GM12878 (cell line): ENCODE measurements around the gene ME3. TPM values are rescaled to one million over a fixed set of nuclear protein-coding genes. Genes with fewer than 3 reads are reported as not detected.
"Not testable (repeated sequence)": the region's sequence is repeated elsewhere in the genome, so short reads cannot be mapped to it uniquely, and the experiment has no call there.

ENCODE experiments used
- ATAC-seq: fragments of 200-7000 bp; cut with Tn5 transposase; 3 replicates; pipeline ENCODE4 v1.9.1; 2020; ENCODE audit warnings: mild to moderate bottlenecking, moderate library complexity
- BruUV-seq: library from RNA; stranded (reverse); fragments of 400-500 nt; replicated peaks from 2 replicates; lab custom pipeline; 2021; lab: Mats Ljungman, UMichigan
- CTCF ChIA-PET: fragments of 300-600 bp; sonication (Branson Sonifier 250); formaldehyde crosslinking; extraction: SDS; loops from one replicate; lab custom pipeline; 2021; ENCODE audit warnings: inconsistent platforms; lab: Yijun Ruan, JAX
- POLR2A ChIA-PET: fragments of 350-600 bp; formaldehyde crosslinking; extraction: SDS; loops from one replicate; lab custom pipeline; 2021; ENCODE audit warnings: inconsistent platforms; lab: Charles Lee
- RAD21 ChIA-PET: fragments of 300-600 bp; sonication (Branson Sonifier 250); formaldehyde crosslinking; loops from one replicate; lab custom pipeline; 2023; ENCODE audit warnings: antibody characterized with exemption; ENCODE audit not compliant: unreplicated experiment; lab: Charles Lee
- SMC1A ChIA-PET: fragments of 300-600 bp; sonication (Branson Sonifier 250); formaldehyde crosslinking; loops from one replicate; lab custom pipeline; 2023; ENCODE audit not compliant: unreplicated experiment, uncharacterized antibody; lab: Charles Lee
- DNase-seq: peaks from one replicate; pipeline ENCODE4 v3.0.0-alpha.2; 2011; ENCODE audit warnings: low read depth, low spot score
- FAIRE-seq: peaks from 3 replicates; lab custom pipeline; 2011; peaks lifted over from hg19 to GRCh38; lab: Jason Lieb, UNC
- H2AFZ ChIP-seq: 2 replicates; pipeline ENCODE4 v1.6.0; 2011; ENCODE audit warnings: low read depth, low read length, control low read depth; ENCODE audit not compliant: control insufficient read depth
- H3K27ac ChIP-seq: 2 replicates; pipeline ENCODE4 v1.5.1; 2011; ENCODE audit warnings: control low read depth; ENCODE audit not compliant: control insufficient read depth, insufficient read depth
- H3K27me3 ChIP-seq, 2 experiments: replicated peaks in 1 of 2; 2 replicates each; pipeline versions ENCODE4 v1.6.0 to v1.6.1; 2011; ENCODE audit warnings: low read length in 1 of 2; ENCODE audit not compliant: control insufficient read depth in 2 of 2, insufficient read depth in 2 of 2
- H3K36me3 ChIP-seq, 2 experiments: 2 replicates each; pipeline ENCODE4 v1.5.1; 2011; ENCODE audit warnings: low read length in 1 of 2; ENCODE audit not compliant: control insufficient read depth in 2 of 2, insufficient read depth in 2 of 2
- H3K4me1 ChIP-seq: 2 replicates; pipeline ENCODE4 v1.6.1; 2011; ENCODE audit warnings: mild to moderate bottlenecking, low read length, moderate library complexity, mixed read lengths; ENCODE audit not compliant: control insufficient read depth, insufficient read depth
- H3K4me2 ChIP-seq: 2 replicates; pipeline ENCODE4 v1.6.0; 2011; ENCODE audit warnings: control low read depth; ENCODE audit not compliant: control insufficient read depth, insufficient read depth
- H3K4me3 ChIP-seq: fragments of 200-600 bp; sonication (generic); 2 replicates; pipeline ENCODE4 v1.5.1; 2016
- H3K79me2 ChIP-seq: 2 replicates; pipeline ENCODE4 v1.6.0; 2011; ENCODE audit warnings: low read length; ENCODE audit not compliant: control insufficient read depth, insufficient read depth
- H3K9ac ChIP-seq: 2 replicates; pipeline ENCODE4 v1.8.0; 2011; ENCODE audit warnings: low read length, control low read depth, mixed read lengths; ENCODE audit not compliant: control insufficient read depth, insufficient read depth
- H3K9me3 ChIP-seq: replicated peaks from 3 replicates; pipeline ENCODE4 v1.5.1; 2011; ENCODE audit warnings: mild to moderate bottlenecking, low read length; ENCODE audit not compliant: control insufficient read depth, insufficient read depth
- H4K20me1 ChIP-seq: 2 replicates; pipeline ENCODE4 v1.6.0; 2011; ENCODE audit not compliant: control insufficient read depth, insufficient read depth
- CEBPB ChIP-seq, 2 experiments: fragments of 150-350 bp in 1 of 2; IDR thresholded peaks; 2 replicates each; pipeline ENCODE4 v1.6.1; 2012 to 2014; ENCODE audit warnings: low read depth in 2 of 2, low read length in 2 of 2, borderline replicate concordance in 1 of 2, inconsistent platforms in 1 of 2
- EED ChIP-seq: sonication (generic); IDR thresholded peaks from 2 replicates; pipeline ENCODE4 v1.6.1; 2016; ENCODE audit warnings: antibody characterized with exemption, low read depth
- RAD21 ChIP-seq: IDR thresholded peaks from 2 replicates; pipeline ENCODE4 v1.6.1; 2011; ENCODE audit warnings: mild to moderate bottlenecking, low read depth, low read length, moderate library complexity; ENCODE audit not compliant: insufficient read depth
- ZNF24 ChIP-seq: fragments of 450-650 bp; IDR thresholded peaks from 2 replicates; pipeline ENCODE4 v1.6.1; 2017; ENCODE audit warnings: antibody characterized with exemption, mild to moderate bottlenecking
- WGBS: methylation state at CpG from one replicate; pipeline ENCODE4 v1.1.6; 2016; ENCODE audit warnings: low lambda C conversion rate; ENCODE audit not compliant: insufficient replicate concordance, insufficient coverage; ENCODE audit errors: missing lambda C conversion rate; 5-methylcytosine and 5-hydroxymethylcytosine counted together
- in situ Hi-C: fragments of 300-500 bp; cut with MboI; formaldehyde crosslinking; loops from 9 replicates; pipeline ENCODE4 v1.14.3; 2018; ENCODE audit warnings: mixed read lengths
- intact Hi-C: fragments of 100-400 bp; cut with micrococcal nuclease; formaldehyde crosslinking; loops from one replicate; pipeline ENCODE4 v1.14.2; 2022; ENCODE audit not compliant: unreplicated experiment
- polyA plus RNA-seq, 11 experiments: library from polyadenylated mRNA; depleted of rRNA in 4 of 11; unstranded in 6 of 11; stranded (reverse) in 5 of 11; fragments of >200 nt; fragmentation: Nextera tagmentation in 4 of 11; fragmentation: Illumina TruSeq in 1 of 11; extraction: Ambion mirVana in 4 of 11; extraction: Trizol in 1 of 11; gene quantifications; 1 replicate in 1 of 11; 2 replicates in 10 of 11; pipeline versions ENCODE4 v1.2.1 to v1.2.3, GENCODE V29; 2011 to 2016; ENCODE audit warnings: inconsistent platforms in 2 of 11, missing spikeins in 2 of 11, low read depth in 1 of 11
- total RNA-seq, 4 experiments: library from RNA; depleted of rRNA in 3 of 4; stranded (reverse); fragments of >200 nt in 3 of 4; fragmentation: Illumina TruSeq in 1 of 4; extraction: Trizol in 1 of 4; gene quantifications; 2 replicates each; pipeline versions ENCODE4 v1.2.1 to v1.2.3, GENCODE V29; 2013 to 2021
- TF ChIP-seq, protein P1 (sequence below): fragments of 450-650 bp; IDR thresholded peaks from 2 replicates; pipeline ENCODE4 v1.6.1; 2017; ENCODE audit warnings: mild to moderate bottlenecking, moderate library complexity

ME3 gene
- total and polyA plus RNA-seq, 10 of the 15 experiments (the other 5 are each of a cell fraction or from before 2014, with no cell fraction given), result 0.06 to 0.40 (median 0.19) TPM; not detected in 2

GRCh38 chr11:86418513-86418912 lies 253.9 kb downstream of the ME3 start (continued):
- TF ChIP-seq, protein P1, sequence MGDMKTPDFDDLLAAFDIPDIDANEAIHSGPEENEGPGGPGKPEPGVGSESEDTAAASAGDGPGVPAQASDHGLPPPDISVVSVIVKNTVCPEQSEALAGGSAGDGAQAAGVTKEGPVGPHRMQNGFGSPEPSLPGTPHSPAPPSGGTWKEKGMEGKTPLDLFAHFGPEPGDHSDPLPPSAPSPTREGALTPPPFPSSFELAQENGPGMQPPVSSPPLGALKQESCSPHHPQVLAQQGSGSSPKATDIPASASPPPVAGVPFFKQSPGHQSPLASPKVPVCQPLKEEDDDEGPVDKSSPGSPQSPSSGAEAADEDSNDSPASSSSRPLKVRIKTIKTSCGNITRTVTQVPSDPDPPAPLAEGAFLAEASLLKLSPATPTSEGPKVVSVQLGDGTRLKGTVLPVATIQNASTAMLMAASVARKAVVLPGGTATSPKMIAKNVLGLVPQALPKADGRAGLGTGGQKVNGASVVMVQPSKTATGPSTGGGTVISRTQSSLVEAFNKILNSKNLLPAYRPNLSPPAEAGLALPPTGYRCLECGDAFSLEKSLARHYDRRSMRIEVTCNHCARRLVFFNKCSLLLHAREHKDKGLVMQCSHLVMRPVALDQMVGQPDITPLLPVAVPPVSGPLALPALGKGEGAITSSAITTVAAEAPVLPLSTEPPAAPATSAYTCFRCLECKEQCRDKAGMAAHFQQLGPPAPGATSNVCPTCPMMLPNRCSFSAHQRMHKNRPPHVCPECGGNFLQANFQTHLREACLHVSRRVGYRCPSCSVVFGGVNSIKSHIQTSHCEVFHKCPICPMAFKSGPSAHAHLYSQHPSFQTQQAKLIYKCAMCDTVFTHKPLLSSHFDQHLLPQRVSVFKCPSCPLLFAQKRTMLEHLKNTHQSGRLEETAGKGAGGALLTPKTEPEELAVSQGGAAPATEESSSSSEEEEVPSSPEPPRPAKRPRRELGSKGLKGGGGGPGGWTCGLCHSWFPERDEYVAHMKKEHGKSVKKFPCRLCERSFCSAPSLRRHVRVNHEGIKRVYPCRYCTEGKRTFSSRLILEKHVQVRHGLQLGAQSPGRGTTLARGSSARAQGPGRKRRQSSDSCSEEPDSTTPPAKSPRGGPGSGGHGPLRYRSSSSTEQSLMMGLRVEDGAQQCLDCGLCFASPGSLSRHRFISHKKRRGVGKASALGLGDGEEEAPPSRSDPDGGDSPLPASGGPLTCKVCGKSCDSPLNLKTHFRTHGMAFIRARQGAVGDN, result no peak
- no peak for TF ChIP-seq RAD21

- POLR2A ChIA-PET, result interaction anchor here (0.5 kb wide), 1 partner anchor 18 kb away, joined by 3 read pairs; no protein-coding TSS in a partner anchor
- in situ Hi-C loops, result no loop called here
Observed at GRCh38 chr11:86418106-86418505, 254.3 kb downstream of the ME3 start.

GRCh38 chr11:86416951-86417350 lies 255.5 kb downstream of the ME3 start:
- WGBS, result 58% methylated on average over 9 of the region's 9 CpGs
- POLR2A ChIA-PET, CTCF ChIA-PET: not testable (repeated sequence)

More at GRCh38 chr11:86418106-86418505, 254.3 kb downstream of the ME3 start:
- 96% methylated on average over 3 of the region's 3 CpGs for WGBS
- Histone ChIP-seq H4K20me1 (no peaks in the 10 kb centered on the region), H3K27ac (no peak overlapping the region), H3K4me2 (no peak overlapping the region), H3K4me1 (no peaks in the 10 kb centered on the region; the same call in 1 of the 2 replicates), H3K79me2 (no peaks in the 10 kb centered on the region), H3K4me3 (no peak overlapping the region), H3K9me3 (no peaks in the 10 kb centered on the region), H3K36me3 (no peaks in the 10 kb centered on the region), H3K27me3 (no peaks in the 10 kb centered on the region), H2AFZ (no peak overlapping the region), H3K9ac (no peak overlapping the region)
- intact Hi-C loops, result loop anchor here (2.0 to 10.0 kb wide), 3 partner anchors 476 to 823 kb away; partner anchors contain the start of gene CCDC83
- BruUV-seq, result no TSS peak
- SMC1A ChIA-PET, result interaction anchor here (1.2 kb wide), 1 partner anchor 376 kb away, joined by 3 read pairs; no protein-coding TSS in a partner anchor
- no peak for FAIRE-seq
- ATAC-seq, result no peak
- TF ChIP-seq EED (no peak), ZNF24 (no peak), CEBPB (IDR thresholded peaks at IDR 0.05; ENCODE audit: borderline replicate concordance in 1 of 2, low read depth in 2 of 2, low read length in 2 of 2) (no peak)
- RAD21 ChIA-PET, result interaction anchor here (0.6 kb wide), 1 partner anchor 129 kb away, joined by 3 read pairs; no protein-coding TSS in a partner anchor
- CTCF ChIA-PET, result interaction anchor here (1.3 to 2.1 kb wide), 2 partner anchors 11 to 58 kb away, joined by 3 to 11 read pairs; no protein-coding TSS in a partner anchor
- DNase-seq, result no peak

More at GRCh38 chr11:86416951-86417350, 255.5 kb downstream of the ME3 start:
- FAIRE-seq, RAD21 ChIA-PET, H2AFZ ChIP-seq, H3K4me2 ChIP-seq, in situ Hi-C loops, H4K20me1 ChIP-seq, DNase-seq, H3K27me3 ChIP-seq, H3K27ac ChIP-seq, SMC1A ChIA-PET, H3K9ac ChIP-seq, ATAC-seq, H3K36me3 ChIP-seq, H3K79me2 ChIP-seq, H3K4me1 ChIP-seq, H3K4me3 ChIP-seq, H3K9me3 ChIP-seq, BruUV-seq: not testable (repeated sequence)
- intact Hi-C loops, result loop anchor here (5.0 to 10.0 kb wide), 2 partner anchors 475 to 822 kb away; no protein-coding TSS in a partner anchor
